NT2/D1 (cell line): ENCODE data around the gene DACH2.
"Not testable (repeated sequence)": the region's sequence is repeated elsewhere in the genome, so short reads cannot be mapped to it uniquely, and the experiment has no call there.

Experiments used
- DNase-seq: peaks from one replicate; pipeline ENCODE4 v3.0.0-alpha.2; 2011; ENCODE audit warnings: low read depth, low spot score
- H3K27me3 ChIP-seq: 2 replicates; pipeline ENCODE4 v1.6.0; 2011; ENCODE audit warnings: mild to moderate bottlenecking; ENCODE audit not compliant: insufficient read length, insufficient read depth
- H3K36me3 ChIP-seq: 2 replicates; pipeline ENCODE4 v1.6.1; 2011; ENCODE audit warnings: mild to moderate bottlenecking, low read length, mixed read lengths; ENCODE audit not compliant: insufficient read depth, insufficient read length
- H3K4me1 ChIP-seq: 2 replicates; pipeline ENCODE4 v1.5.1; 2011; ENCODE audit not compliant: insufficient read depth, insufficient read length
- H3K4me3 ChIP-seq: 2 replicates; pipeline ENCODE4 v1.5.1; 2011; ENCODE audit warnings: low read depth; ENCODE audit not compliant: insufficient read length
- H3K9ac ChIP-seq: 2 replicates; pipeline ENCODE4 v1.6.0; 2011; ENCODE audit warnings: low read depth; ENCODE audit not compliant: insufficient read length
- H3K9me3 ChIP-seq: 2 replicates; pipeline ENCODE4 v1.5.1; 2011; ENCODE audit warnings: mild to moderate bottlenecking, low read length; ENCODE audit not compliant: insufficient read depth
- SUZ12 ChIP-seq: IDR thresholded peaks from 2 replicates; pipeline ENCODE4 v1.6.1; 2011; ENCODE audit not compliant: insufficient read length, insufficient read depth; ENCODE audit errors: extremely low read depth
- YY1 ChIP-seq: IDR thresholded peaks from 2 replicates; pipeline ENCODE4 v1.6.1; 2011; ENCODE audit not compliant: insufficient read length, insufficient read depth
- ZNF274 ChIP-seq: IDR thresholded peaks from 2 replicates; pipeline ENCODE4 v1.6.1; 2011; ENCODE audit warnings: mild to moderate bottlenecking, low read depth, low read length

The DACH2 gene

DNA sequence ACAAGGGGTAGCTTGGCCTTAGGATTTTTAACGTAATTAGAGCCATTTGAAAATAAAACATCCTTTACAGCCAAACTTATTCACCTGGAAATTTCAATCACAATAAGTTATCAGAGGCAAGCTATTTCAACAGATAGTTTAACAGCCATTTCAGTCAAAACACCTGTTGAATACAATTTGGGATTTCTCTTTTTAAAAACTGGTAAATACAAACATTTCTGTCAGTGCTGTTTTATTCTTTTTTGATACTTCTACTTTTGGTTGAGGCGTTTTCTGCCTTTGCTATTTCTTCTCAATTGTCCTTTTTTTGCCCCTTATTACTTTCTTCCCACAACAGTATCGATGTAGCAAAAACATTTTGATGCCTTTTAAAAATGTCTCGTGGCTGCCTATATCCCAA, 2.1 kb upstream of the DACH2 start:
- no peak overlapping the region for H3K9ac ChIP-seq
- no peaks in the 10 kb centered on the region for H3K9me3 ChIP-seq
- H3K36me3 ChIP-seq: no peaks in the 10 kb centered on the region
- H3K4me3 ChIP-seq: no peak overlapping the region
- peaks cover 43% of the 10 kb centered on the region for H3K27me3 ChIP-seq
- no peaks in the 10 kb centered on the region for H3K4me1 ChIP-seq
- no peak for TF ChIP-seq ZNF274
- TF ChIP-seq YY1: no peak
- TF ChIP-seq SUZ12: no peak
- DNase-seq: no peak

DNA sequence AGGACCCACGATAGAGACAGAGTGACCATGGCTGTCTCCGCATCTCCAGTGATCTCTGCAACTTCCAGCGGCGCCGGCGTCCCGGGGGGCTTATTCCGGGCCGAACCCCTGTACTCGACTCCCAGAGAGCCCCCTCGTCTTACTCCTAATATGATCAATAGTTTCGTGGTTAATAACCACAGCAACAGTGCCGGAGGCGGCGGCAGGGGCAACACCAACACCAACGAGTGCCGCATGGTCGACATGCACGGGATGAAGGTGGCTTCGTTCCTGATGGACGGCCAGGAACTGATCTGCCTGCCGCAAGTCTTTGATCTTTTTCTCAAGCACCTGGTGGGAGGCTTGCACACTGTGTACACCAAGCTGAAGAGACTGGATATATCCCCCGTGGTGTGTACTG, 343 bp downstream of the DACH2 start:
- TF ChIP-seq YY1 (no peak), ZNF274 (no peak), SUZ12 (no peak)
- peaks cover 43% of the 10 kb centered on the region for H3K27me3 ChIP-seq
- peak overlapping the region; percentile 57 for H3K9ac ChIP-seq
- no peaks in the 10 kb centered on the region for H3K4me1 ChIP-seq
- H3K9me3 ChIP-seq: no peaks in the 10 kb centered on the region
- DNase-seq: no peak
- H3K4me3 ChIP-seq: peak overlapping the region; percentile 64
- no peaks in the 10 kb centered on the region for H3K36me3 ChIP-seq

DNA sequence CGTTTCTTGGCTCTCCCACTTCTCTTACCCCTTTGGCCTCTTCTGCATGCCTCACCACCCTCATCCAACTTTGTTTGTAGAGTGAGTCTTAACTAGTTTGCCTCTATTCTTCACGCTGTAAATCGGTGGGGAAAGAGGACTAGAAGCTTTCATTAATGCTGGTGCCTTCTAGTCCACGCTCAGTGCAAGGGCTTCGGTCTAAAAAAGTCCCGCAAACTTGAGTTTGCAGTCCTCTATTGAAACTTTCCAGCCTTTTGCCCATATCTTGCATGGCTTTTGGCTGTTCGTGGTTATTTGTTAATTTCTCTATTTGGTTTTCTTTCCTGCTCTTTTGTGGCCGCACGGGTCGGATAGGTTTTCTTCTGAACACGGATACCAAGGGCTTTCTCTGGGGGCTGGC, 868 bp downstream of the DACH2 start:
- H3K9me3 ChIP-seq: no peaks in the 10 kb centered on the region
- no peak for DNase-seq
- H3K4me3 ChIP-seq: peak overlapping the region; percentile 64
- H3K9ac ChIP-seq: peak overlapping the region; percentile 57
- peaks cover 43% of the 10 kb centered on the region for H3K27me3 ChIP-seq
- H3K4me1 ChIP-seq: no peaks in the 10 kb centered on the region
- no peak for TF ChIP-seq SUZ12
- TF ChIP-seq ZNF274: no peak
- no peak for TF ChIP-seq YY1
- no peaks in the 10 kb centered on the region for H3K36me3 ChIP-seq

DNA sequence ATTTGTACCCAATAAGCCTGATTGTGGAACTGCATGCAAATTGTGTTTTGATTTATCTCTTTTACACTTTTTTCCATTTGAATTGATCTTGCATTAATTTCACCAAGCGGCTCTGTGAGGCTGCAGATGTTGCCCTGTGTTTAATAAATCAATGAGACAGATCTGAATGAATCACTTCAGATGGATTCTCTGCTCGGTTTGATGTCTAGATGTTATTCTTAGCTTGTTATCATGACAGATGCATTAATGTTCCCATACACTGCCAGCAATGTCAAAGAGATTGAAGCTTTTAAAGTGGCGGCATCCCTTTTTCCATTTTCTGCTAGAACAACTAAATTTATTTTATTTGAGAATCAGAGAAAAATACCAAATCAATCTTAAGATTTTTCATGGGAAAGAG, 6.3 kb downstream of the DACH2 start:
- Histone ChIP-seq H3K4me3 (no peak overlapping the region), H3K9me3 (no peaks in the 10 kb centered on the region), H3K27me3 (peaks cover 12% of the 10 kb centered on the region), H3K9ac (no peak overlapping the region), H3K36me3 (no peaks in the 10 kb centered on the region), H3K4me1 (no peaks in the 10 kb centered on the region)
- no peak for DNase-seq
- no peak for TF ChIP-seq ZNF274
- no peak for TF ChIP-seq YY1
- TF ChIP-seq SUZ12: no peak

DNA sequence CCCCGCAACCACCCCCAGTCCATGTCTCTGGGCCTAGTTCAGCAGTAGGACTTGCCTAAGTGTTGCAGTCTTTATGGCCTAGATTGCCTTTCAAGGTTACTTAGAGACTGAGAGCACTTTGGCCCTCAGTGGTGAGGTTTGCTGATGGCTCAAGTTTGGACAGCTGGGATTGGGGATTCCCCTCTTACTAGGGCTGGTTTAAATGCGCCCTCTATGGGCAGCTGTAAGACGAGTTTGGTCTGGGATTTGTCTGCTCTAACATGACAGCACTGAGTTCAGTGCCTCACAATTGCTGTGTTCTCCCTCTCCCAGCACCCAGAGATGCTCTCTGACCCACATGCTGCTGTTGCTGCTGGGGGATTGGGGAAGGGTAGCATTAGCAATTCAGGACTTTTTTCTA, 23.1 kb downstream of the DACH2 start:
- Histone ChIP-seq H3K4me3 (no peak overlapping the region), H3K36me3 (no peaks in the 10 kb centered on the region), H3K4me1 (no peaks in the 10 kb centered on the region), H3K27me3 (no peaks in the 10 kb centered on the region), H3K9me3 (no peaks in the 10 kb centered on the region), H3K9ac (no peak overlapping the region)
- no peak for DNase-seq
- TF ChIP-seq ZNF274: no peak
- TF ChIP-seq SUZ12: no peak
- no peak for TF ChIP-seq YY1

DNA sequence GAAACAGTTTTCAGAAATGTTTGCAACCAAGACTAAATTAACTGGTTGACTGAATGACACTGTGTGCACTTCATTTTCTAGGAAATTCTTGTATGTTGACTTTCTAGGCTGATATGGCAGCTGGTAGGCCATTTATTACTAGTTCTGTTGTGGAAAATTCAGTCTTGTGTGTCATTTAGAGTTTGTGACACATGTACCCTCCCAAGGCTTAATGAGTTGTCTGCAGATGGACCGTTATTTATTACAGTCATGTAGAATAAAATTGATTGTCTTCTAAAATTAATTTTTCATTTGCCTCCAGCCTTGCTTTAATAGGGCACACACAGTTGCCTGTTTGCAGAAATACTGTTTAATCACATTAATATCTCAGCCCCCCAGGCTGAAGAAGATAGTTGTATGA, 30.7 kb downstream of the DACH2 start:
- Histone ChIP-seq H3K9ac (no peak overlapping the region), H3K36me3 (no peaks in the 10 kb centered on the region), H3K4me3 (no peak overlapping the region), H3K27me3 (no peaks in the 10 kb centered on the region), H3K4me1 (no peaks in the 10 kb centered on the region), H3K9me3 (no peaks in the 10 kb centered on the region)
- DNase-seq: no peak
- TF ChIP-seq YY1 (no peak), ZNF274 (no peak), SUZ12 (no peak)

DNA sequence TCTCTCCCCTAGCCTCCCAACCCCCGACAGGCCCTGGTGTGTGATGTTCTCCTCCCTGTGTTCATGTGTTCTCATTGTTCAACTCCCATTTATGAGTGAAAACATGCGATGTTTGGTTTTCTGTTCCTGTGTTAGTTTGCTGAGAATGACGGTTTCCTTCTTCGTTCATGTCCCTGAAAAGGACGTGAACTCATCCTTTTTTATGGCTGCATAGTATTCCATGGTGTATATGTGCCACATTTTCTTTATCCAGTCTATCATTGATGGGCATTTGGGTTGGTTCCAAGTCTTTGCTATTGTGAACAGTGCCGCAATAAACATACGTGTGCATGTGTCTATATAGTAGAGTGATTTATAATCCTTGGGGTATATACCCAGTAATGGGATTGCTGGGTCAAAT, 33.1 kb downstream of the DACH2 start:
- H3K4me3 ChIP-seq, H3K27me3 ChIP-seq, H3K9me3 ChIP-seq, H3K4me1 ChIP-seq, DNase-seq, H3K9ac ChIP-seq, H3K36me3 ChIP-seq: not testable (repeated sequence)

DNA sequence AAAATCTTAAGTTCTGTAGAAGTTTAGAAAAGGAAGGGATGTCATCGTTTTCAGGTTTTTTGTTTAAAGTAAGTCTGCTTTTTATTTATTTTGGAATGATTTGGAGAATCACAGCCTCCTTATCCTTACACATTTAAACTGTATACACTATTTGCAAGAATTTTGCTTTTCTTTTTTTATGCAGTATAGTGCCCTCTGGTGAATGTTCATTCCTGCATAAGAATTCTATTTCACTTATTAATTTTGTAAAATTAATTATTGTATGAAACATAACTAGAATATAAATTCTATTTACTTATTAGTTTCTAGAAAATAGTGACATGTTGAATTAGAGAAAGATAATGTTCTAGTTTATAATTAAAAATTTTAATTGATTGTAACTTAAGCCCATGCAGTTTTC, 44.6 kb downstream of the DACH2 start:
- TF ChIP-seq ZNF274 (no peak), YY1 (no peak), SUZ12 (no peak)
- H3K9me3 ChIP-seq: no peaks in the 10 kb centered on the region
- H3K4me1 ChIP-seq: no peaks in the 10 kb centered on the region
- no peaks in the 10 kb centered on the region for H3K27me3 ChIP-seq
- H3K36me3 ChIP-seq: no peaks in the 10 kb centered on the region
- DNase-seq: no peak
- H3K4me3 ChIP-seq: no peak overlapping the region
- no peak overlapping the region for H3K9ac ChIP-seq
